NCI-H187 treated with DMSO at 0.1 percent for 48 hours (cell line): ENCODE results near the gene DPH3.
"Not testable (repeated sequence)": the region's sequence is repeated elsewhere in the genome, so short reads cannot be mapped to it uniquely, and the experiment has no call there.

ENCODE experiments used
- DNase-seq: peaks from one replicate; lab custom pipeline; 2025; lab: John Stamatoyannopoulos, UW

Gene DPH3

DNA sequence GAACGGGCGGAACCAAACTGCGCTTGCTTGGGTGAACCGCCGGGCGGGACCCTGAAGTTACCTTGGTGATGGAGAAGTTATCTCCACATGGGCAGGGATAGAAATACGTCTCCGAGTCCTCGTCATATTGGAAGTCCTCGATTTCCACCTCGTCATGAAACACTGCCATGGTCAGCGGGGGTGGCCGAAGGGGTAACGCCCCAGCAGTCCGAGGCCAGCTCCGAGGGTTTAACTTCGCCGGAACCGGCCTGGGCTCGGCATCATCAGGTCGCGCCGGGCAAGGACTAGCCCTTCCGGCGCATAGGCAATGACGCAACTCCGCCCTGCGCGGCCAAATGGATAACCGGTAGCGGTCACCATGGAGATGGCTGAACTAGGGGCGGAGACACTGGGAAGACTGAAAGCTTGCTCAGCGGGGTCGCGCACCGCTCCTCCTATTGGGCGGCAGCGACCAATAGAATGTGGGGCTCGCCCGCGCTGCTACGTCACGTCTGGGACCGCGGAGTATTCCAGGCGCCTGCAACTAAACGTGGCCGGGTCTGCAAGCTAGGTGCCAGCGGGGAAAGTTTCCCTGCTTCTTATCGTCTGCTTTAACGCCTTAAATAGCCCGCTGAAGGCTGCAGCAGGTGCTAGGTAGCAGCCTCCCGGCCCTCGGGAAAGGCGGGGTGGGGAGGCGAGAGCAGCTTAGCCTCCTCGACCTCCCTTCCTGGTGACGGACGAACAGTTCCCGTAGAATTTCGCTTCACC lies at the start of gene DPH3, which contains the start of gene OXNAD1:
DPH3 (minus strand) TSS at position 236 of the 747 bp plus-strand sequence; CDS start at position 169, 67 bp downstream.
OXNAD1 (plus strand) TSS at position 505 of the 747 bp plus-strand sequence. CDS start 5,741 bp downstream, outside the sequence.
- DNase-seq: peak; percentile 77

DNA sequence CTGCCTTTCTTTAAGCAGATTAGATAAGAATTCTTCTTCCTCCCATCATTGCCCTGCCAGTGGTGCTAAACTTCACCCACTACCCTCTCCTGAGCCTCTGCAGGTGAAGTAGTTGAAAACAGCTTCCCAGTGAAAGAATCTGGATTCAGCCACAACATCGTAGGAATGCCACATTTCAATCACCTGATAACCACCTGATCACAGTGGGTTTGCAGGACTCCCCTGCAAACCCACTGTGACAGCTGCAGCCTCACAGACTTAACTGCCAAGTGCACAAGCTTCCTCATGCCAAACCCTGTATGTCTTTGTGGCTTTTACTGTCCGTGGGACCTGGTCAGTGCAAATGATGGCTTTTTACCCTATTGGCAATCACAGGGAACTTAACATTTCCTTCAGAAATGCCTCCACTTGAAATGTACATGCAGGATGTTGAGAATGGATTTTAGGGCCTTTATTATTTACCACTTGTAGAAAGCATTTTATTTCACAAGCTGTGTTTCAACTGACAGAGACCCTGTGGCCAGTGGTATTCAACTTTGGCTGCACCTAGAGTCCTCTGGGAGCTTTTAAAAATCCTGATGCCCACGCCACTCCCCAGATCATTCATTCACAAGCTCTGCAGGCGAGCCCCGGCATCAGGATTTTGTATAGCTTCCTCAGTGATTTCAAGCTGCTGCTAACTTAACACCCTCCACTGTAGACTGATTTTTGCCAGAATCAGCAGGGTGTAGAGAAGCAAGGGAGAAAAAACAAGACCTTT lies 49.3 kb upstream of the DPH3 start:
- DNase-seq: no peak

- DNase-seq: no peak
Measured at GRCh38 chr3:16311960-16312451, 47.3 kb upstream of the DPH3 start.

- not testable (repeated sequence) for DNase-seq
Measured at GRCh38 chr3:16310486-16310885, 45.7 kb upstream of the DPH3 start.

DNA sequence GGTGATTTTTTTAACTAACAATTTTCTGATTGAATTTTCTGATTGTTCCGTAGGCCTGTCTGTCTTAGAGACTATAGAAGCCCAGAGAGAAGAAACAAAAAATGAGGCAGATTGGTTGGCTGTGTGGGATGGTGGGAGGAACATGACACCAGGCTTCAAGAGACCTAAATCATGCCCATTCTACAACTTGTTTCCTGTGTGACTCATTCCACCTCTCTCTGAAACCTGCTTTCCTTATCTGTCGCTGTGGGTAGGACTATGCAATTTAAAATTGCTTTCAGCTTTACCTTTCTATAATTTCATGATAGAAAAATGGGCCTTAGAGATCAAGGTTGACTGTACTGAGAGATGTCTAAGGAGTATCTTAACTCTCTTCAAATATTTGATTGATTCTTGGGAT lies 44.8 kb upstream of the DPH3 start:
- DNase-seq: no peak

- DNase-seq: no peak
Measured at GRCh38 chr3:16308727-16309126, 44.0 kb upstream of the DPH3 start.

DNA sequence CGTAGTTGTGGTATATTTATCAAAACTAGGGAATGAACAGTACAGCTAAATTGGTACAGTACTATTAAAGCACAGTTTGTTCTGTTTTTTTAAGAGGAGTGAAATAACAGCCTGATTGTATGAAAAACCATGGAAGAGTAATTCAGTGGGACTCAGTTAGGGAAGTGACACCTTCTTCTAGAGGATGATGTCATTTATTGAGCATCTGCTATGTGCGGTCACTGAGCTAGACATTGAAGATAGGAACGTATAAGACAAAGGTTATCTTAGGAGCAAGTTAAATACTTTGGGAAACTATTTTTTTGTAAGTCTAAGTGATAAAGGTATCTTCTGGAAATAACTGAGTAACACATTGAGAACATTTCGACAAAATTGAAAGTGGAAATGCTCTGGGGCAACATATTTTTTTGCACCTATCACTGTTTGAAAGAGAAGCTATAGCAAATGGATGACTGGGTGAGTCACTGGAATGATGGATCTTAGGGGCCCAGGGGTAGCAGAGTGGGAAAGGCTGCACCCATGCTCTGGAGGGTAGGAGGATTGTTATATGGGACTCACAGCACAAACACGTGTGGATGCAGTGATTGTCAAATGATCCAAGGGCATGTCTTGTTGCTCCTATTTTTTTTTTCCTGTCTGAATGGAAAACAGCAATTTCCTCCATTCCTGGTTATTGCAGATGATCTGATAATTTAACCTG lies 43.2 kb upstream of the DPH3 start:
- DNase-seq: no peak

DNA sequence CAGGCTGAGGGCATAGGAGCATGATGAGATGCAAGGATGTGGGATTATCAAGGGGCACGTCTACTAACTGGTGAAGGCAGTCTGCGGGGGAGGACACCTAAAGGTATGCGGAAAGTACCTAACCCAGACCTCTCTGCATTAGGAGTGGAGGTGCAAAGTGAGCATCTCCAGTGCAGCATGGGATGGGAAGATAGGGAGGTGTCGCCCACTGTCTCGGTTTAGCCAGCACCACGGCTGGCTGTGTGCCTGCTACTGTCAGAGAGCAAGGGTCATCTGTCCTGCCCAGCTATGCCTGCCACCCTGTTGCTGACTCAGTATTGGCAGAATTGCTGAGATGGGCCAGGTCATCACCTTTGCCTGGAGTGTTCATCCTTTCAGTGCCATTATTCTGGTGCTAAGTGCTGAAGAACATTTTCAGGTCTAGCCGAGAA lies 40.4 kb upstream of the DPH3 start:
- no peak for DNase-seq

- DNase-seq: no peak
Measured at GRCh38 chr3:16304061-16305010, 39.6 kb upstream of the DPH3 start.

GRCh38 chr3:16303037-16303575 lies 38.4 kb upstream of the DPH3 start:
- DNase-seq: no peak

GRCh38 chr3:16302082-16302631 lies 37.4 kb upstream of the DPH3 start:
- DNase-seq: no peak

DNA sequence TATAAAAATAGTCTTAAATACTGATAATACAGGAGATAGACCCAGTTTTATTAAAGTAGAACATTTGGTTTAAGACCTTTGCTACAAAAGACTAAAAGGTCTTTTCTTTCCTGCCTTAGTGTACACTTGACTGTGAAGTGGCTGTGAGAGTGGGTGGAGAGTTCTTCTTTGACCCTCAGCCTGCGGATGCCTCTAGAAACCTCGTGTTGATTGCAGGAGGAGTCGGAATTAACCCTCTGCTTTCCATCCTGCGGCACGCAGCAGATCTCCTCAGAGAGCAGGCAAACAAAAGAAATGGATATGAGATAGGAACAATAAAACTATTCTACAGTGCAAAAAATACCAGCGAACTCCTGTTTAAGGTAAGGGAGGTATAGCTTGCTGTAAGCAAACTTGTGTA lies 36.8 kb upstream of the DPH3 start:
- no peak for DNase-seq

DNA sequence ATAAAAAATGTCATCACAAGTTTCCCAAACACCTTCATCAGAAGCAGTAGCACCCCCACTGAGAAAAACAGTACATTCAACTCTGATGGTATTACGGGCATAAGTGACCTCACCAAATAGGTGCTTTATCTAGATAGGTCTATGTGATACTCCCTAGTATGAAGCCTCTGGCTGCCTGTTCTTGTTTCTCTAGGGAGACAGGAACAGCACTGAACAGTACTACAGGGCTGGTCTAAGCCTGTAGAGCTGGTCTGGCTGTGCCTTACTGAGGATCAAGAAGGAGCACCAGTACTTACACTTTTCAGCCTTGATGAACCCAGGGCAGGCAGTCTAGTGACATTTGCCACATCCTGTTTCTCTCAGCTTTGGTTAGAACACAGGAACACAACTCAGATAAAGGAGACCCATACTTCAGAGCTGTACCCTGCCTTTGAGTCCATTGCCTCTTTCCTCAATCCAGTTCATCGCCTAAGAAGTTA lies 36.2 kb upstream of the DPH3 start:
- no peak for DNase-seq

DNA sequence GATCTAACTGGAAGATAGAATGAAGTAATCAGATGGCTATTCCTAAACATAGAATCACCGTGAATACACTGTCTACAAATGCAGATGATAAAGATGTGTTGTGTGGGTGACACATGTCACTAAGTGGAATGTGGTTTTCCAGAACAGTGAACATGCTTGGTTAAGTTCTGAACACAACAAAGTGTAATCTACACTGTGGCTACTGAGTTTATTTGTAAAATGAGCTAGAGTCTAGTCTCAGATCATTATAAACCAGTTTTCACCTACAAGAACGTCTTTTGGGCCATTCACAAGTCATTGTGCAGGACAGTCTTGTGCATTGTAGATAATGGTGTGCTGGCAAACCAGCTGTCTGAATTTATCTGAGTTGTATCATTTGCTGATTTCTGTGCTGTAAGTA lies 35.6 kb upstream of the DPH3 start:
- DNase-seq: no peak

DNA sequence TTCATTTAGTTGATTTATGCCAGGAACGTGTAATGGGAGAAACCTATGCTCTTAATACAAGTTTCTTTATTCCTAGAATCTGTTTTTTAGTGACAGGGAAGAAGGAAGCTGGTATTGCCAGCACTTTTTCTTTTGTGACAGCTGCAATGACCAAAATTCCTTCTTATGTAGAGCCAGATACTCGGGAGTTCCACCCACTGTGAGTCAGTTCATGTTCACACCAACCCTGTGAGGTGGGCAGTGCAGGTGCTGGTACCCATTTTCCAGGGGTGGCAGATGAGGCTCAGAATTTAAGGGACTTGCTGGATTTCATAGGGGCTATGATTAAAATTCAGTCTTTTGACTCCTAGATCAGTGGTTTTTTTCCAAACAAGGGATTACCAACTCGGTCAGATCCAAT lies 35.0 kb upstream of the DPH3 start:
- DNase-seq: no peak

- no peak for DNase-seq
Measured at GRCh38 chr3:16298891-16299290, 34.1 kb upstream of the DPH3 start.

- DNase-seq: no peak
Measured at GRCh38 chr3:16297997-16298885, 33.5 kb upstream of the DPH3 start.

- no peak for DNase-seq
Measured at GRCh38 chr3:16295298-16295890, 30.7 kb upstream of the DPH3 start.

- DNase-seq: no peak
Measured at GRCh38 chr3:16294844-16295243, 30.1 kb upstream of the DPH3 start.
